Fibroblast of peridontal ligament (primary cell): Measurements from ENCODE around the gene FCAMR.

Source experiments
- DNase-seq: peaks from one replicate; pipeline ENCODE4 v3.0.0-alpha.2; 2010; ENCODE audit errors: extremely low read depth

The FCAMR gene

GRCh38 chr1:206998816-206999215, 28.6 kb upstream of the FCAMR start:
- no peak for DNase-seq

DNA sequence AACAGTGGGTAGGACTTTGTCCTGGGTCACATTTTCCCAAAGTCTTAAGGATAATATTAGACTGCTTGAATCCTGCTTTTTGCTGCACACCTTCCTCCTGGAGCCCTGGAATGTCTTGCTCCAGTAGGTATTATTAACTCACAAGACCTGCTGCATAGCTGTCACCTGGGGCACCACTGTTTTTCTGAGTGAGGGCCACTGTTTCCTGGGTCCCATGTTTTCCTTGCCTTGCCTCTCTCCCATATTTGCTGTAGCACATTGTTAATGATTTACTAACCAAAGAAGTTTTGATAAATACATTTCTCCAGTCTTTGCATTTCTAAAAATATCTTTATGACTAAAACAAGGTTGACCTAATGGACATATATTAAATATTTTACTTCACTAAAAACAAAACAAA, 22.5 kb upstream of the FCAMR start:
- DNase-seq: no peak

GRCh38 chr1:206987873-206988272, 17.6 kb upstream of the FCAMR start:
- DNase-seq: no peak

DNA sequence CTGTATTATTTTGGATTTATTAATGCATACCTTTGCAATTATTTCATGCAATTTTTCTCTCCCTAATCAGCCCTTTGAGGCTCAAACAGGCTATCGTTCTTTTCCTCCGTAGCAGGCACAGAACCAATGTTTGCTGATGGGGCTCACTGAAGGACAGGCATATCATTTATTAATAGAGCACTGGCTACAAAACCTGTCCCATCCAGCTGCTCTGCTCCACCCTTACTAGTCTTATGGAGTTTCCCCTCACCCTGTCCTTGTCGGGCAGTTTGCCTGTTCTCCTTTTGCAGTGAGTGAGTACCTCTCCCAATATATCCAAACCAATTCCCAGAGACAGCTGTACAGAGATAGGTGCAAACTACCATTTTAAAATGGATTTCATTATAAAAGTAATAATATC, 16.6 kb upstream of the FCAMR start:
- DNase-seq: no peak

DNA sequence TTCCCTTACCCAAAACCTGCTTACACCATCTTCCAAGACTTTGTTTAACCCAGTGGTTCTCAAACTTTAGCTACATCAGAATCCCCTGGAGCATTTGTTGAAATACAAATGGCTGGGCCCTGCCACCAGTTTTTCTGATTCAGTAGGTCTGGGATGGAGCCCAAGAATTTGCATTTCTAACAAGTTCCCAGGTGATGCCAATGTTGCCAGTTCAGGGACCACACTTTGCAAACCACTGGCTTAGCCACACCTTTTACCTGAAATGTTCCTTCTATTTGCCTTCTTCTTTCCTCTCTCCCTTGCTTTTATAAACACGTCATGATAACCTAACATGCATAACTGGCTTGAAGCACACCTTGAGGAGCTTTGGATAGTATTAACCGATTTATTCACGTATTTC, 16.1 kb upstream of the FCAMR start:
- DNase-seq: no peak

DNA sequence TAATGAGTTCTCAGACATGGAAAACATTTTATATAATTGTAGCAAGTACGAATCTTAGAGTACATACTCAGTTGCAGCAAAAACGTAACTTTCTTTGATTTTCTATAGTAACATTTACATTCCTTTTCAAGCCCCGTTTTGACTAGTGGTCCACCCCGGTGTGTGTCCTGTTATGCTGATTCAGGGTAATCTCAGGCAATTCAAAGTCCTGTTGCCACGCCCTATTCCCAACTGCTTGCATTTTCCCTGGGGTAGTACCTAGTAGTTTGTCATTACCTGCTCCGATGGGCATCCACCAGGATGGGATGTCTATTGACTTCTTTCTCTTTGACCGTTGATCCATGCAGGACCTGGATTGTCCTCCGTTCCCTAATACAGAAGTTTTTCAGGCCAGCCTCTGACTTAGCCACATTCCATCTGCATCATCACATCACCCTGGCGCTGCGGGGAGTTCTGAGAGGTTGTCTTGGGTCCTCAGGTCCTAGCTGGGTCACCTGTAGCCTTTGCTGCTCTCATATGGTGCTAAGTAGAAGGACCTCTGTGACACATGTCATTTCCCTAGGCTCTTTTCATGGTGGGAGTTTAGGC, 15.0 kb upstream of the FCAMR start:
- DNase-seq: no peak

DNA sequence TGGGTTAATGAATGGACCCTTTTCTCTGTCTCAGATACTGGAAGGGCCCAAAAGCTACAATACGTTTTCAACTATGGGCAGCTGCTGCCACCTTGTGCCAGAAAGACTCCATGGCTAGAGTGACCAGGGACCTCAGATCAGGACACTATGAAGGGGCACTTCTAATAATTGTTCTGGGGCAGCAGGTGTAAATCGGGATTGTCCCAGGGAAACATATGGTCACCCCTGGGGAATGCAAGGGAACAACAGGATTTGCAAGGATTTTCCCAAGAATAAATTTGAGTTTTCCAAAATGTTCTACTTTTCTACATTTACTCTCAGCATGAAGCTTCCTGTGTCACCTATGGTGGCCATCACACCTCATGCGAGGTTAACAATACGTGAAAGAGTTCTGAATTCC, 12.0 kb upstream of the FCAMR start:
- peak; percentile 43 for DNase-seq

- peak; percentile 29 for DNase-seq
Measured at GRCh38 chr1:206979379-206980043, 9.3 kb upstream of the FCAMR start.

DNA sequence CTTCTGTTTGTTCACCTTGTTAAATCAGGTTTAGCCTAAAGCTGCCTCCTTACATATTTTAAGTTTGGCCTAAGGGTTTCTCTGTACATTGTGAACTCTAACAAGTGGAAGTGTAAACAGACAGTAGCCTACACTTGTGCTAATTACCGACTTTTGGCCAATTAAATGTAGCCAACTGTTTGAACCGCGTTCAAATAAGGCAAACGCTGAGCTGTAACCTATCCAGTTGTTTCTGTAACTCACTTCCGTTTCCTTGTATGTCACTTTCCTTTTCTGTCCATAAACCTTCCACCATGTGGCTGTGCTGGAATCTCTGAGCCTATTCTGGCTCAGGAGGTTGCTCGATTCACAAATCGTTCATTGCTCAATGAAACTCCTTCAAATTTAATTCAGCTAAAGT, 8.0 kb upstream of the FCAMR start:
- no peak for DNase-seq

- no peak for DNase-seq
Measured at GRCh38 chr1:206975306-206975705, 5.0 kb upstream of the FCAMR start.

- DNase-seq: no peak
Measured at GRCh38 chr1:206974140-206974539, 3.9 kb upstream of the FCAMR start.

DNA sequence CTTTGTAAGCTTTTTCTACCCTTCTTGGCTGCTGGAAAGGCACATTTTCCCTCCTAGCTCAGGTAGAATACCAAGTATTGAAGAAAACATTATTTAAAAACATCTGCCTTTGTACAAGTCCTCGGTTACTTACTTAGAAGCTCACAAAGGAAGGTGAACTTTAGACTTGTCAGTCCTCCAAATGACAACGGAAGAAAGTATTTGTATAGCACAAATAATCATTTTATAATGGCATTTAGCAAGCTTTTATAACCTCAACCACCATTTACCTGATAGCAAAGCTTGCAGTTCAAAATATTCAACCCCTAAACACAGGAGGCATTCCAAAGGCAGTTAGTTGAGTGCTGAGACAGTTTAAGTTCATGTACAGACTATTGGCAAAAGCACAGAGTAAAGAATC, 2.5 kb upstream of the FCAMR start:
- DNase-seq: no peak

- no peak for DNase-seq
Measured at GRCh38 chr1:206971029-206971655, 882 bp upstream of the FCAMR start.

DNA sequence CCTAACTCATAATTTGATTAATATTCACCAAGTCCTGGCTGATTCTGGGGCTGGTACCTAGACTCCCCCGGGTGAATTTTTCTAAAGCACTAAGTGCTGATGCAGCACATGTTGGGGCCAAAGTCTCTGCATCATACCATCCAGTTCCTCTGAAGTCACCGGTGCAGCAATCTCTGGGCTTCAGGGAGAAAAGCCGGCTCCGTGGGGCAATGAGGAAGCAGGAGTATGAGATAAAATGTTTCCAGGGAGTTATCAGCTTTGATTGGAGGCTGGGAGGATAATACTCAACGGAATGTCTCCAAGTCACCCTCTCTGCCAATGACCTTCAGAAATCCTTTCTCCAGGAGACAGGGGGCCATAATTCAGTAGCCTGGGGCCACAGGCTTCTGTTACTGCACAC, 1.2 kb downstream of the FCAMR start:
- no peak for DNase-seq

- peak; percentile 6 for DNase-seq
Measured at GRCh38 chr1:206967096-206967849, 3.0 kb downstream of the FCAMR start.

- no peak for DNase-seq
Measured at GRCh38 chr1:206965781-206966180, 4.5 kb downstream of the FCAMR start.

DNA sequence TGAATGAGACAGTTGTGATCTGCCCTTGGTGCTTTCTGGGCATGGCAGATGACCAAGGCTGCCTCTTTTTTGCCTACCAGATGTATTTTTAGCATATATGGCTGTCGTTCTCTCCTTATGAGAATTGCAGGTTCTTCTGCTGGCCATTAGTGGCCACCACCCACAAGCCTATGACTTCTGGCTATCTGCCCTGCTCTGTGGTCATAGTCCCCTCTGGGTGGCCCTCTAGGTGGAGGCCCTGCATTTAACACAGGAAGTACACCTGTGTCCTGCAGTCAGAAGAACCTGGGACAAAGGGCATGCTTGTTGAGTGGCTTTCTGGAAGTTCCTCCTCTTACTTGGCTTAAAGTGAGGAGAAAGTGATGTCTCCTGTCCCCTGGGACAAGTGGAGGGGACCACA, 6.5 kb downstream of the FCAMR start:
- no peak for DNase-seq

DNA sequence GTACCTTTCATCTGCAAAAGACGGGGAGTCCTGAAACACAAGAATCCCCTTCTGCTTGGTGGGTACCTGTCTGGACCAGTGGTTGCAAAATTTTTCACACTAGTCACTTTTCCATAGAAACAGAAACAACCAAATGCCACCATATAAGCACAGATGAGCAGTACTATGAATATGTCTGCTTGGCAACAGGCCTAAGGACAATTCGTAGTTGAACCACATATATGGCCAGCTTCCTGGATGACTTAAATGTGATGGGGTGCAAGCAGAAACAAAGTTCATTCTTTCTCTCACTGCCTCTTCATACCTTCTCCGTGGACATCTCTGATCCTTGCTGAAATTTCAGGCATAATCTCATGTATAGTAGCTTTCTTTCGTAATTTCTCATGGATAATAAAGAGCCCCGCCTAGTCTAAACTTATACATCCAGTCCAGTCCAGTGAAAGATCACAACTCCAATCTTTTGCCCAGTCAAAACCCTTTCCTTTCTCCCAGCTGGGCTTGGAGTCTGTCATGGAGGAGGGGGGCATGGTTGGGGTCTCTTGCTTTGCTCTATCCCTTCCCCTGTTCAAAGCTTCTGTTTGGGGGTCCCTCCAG, 7.0 kb downstream of the FCAMR start:
- no peak for DNase-seq

GRCh38 chr1:206962272-206962671, 8.0 kb downstream of the FCAMR start:
- DNase-seq: no peak

DNA sequence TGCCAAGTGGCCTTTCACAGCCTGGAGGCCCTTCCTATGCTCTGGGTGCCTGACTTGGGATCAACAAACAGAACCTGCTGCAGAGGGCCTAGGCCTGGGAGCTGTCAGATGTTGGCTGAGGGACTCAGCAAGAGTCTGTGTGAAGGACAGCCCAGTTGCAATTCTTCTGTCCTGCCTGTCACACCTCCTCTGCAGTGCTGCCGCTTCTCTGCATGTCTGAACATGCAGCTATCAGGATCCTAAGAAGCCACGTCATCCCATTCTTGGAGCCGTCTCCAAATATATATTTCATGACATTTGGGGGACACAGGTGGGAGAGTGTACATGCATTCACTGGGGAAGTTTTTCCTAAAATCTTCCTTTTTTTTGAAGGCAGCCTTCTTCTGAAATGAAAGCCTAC, 8.6 kb downstream of the FCAMR start:
- no peak for DNase-seq

DNA sequence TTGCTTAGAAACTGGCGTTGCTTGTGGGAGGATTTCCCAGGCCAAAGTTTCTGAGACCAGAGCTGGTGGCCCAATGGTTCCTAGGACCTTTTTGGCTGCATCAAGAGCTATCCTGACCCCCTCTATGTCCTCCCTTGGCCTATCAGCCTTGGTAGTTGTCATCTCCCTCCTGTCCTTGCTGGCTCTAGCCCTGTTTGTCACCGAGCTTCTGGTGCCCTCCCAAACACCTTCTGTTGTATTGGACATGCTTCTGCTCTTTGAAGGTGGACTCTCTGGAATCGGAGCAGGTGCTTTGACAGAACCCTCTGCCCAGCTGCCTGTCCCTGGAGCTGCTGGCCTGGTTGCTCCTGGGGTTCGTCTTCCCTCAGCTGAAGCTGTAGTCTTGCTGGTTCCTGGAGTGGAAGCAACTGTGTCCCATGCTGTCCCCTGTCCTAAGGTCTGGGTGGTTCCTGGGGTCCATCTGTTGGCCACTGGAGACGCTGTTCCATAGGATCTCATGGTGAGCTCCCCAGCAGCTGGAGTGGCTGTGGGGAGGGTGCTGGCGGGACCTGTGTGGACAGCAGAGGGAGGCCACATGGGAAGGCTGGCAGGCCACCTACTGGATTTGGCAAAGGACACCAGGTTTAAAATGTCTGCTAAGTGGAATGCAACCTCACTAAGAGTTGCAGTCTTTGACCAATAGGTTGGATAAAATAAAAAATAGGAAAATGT, 9.4 kb downstream of the FCAMR start:
- DNase-seq: no peak

GRCh38 chr1:206958144-206958543, 12.1 kb downstream of the FCAMR start:
- DNase-seq: no peak
